Psoas muscle (tissue), 8 donors: ENCODE results near the gene CDH4. TPM values are rescaled to one million over a fixed set of nuclear protein-coding genes. Genes with fewer than 3 reads are reported as not detected.
"Not testable (repeated sequence)": the region's sequence is repeated elsewhere in the genome, so short reads cannot be mapped to it uniquely, and the experiment has no call there.

ENCODE experiments used
- ATAC-seq, 4 donors: fragments of 200-7000 bp; cut with Tn5 transposase; one replicate each; pipeline ENCODE4 v1.9.1; 2020; ENCODE audit warnings: moderate library complexity in 3 of 4, mild to moderate bottlenecking in 2 of 4
- DNase-seq, 2 donors: peaks; one replicate each; pipeline ENCODE4 v3.0.0-alpha.2; 2020
- H3K27ac ChIP-seq: fragments of 200-600 bp; one replicate; pipeline ENCODE4 v1.8.0; 2022
- H3K27me3 ChIP-seq, 3 donors: fragments of 200-600 bp in 1 of 3; one replicate each; pipeline versions ENCODE4 v1.6.1 to v1.8.0; 2013 to 2022; ENCODE audit warnings: low read length in 2 of 3, mild to moderate bottlenecking in 2 of 3, moderate library complexity in 1 of 3; ENCODE audit not compliant: insufficient read depth in 3 of 3
- H3K36me3 ChIP-seq, 2 donors: fragments of 200-600 bp in 1 of 2; one replicate each; pipeline versions ENCODE4 v1.6.1 to v1.8.0; 2013 to 2022; ENCODE audit warnings: low read depth in 1 of 2, mild to moderate bottlenecking in 1 of 2, moderate library complexity in 1 of 2; ENCODE audit not compliant: insufficient read depth in 1 of 2
- H3K4me1 ChIP-seq: fragments of 200-600 bp; one replicate; pipeline ENCODE4 v1.8.0; 2022
- H3K4me3 ChIP-seq: fragments of 200-600 bp; one replicate; pipeline ENCODE4 v1.8.0; 2022; ENCODE audit warnings: mild to moderate bottlenecking
- H3K9me3 ChIP-seq: fragments of 200-600 bp; one replicate; pipeline ENCODE4 v1.8.0; 2022
- WGBS, 3 donors: extraction: QIAGEN DNeasy Blood & Tissue Kit; methylation state at CpG; one replicate each; pipeline versions ENCODE4 v1.1.6 to v1.1.7; 2013; 5-methylcytosine and 5-hydroxymethylcytosine counted together
- intact Hi-C, 2 donors: fragments of 100-400 bp; cut with DNase I; formaldehyde crosslinking; loops; one replicate each; pipeline versions ENCODE4 v1.11.0 to v1.14.2; 2022
- polyA plus RNA-seq, 3 donors: library from polyadenylated mRNA; stranded (reverse); fragments of 200-250 nt; gene quantifications; one replicate each; pipeline ENCODE4 v1.2.3, GENCODE V29; 2013
- total RNA-seq, 4 donors: library from RNA; stranded (reverse); fragmentation: NEBNext Ultra II Directional in 2 of 4; extraction: Animal tissue kit (Norgen Biotek cat#: 25700) in 2 of 4; gene quantifications; one replicate each; pipeline versions ENCODE4 v1.2.1 to v1.2.4, GENCODE V29; 2021 to 2023
- TF ChIP-seq, protein P1 (sequence below): fragments of 200-600 bp; IDR thresholded peaks from one replicate; pipeline ENCODE4 v1.8.0; 2022; ENCODE audit warnings: antibody characterized with exemption
- donor health status: healthy with polysubstance abuse.
- donor health status: DM: no; HTN: no; CAD: no; lungs with moderate emphysema.
- donor health status: Bipolar disorder and iron deficiency.
- donor health status: healthy.
- donor health status: DM: yes; HTN: yes; CAD: no.
- donor health status: DM: no; HTN: no; CAD: no.
- donor health status: DM: no; HTN: no; CAD: no.
- donor health status: DM: yes; HTN: yes; CAD: no.

CDH4 gene
- total and polyA plus RNA-seq, 7 donors: 0.26 to 1.0 (median 0.34) TPM

DNA sequence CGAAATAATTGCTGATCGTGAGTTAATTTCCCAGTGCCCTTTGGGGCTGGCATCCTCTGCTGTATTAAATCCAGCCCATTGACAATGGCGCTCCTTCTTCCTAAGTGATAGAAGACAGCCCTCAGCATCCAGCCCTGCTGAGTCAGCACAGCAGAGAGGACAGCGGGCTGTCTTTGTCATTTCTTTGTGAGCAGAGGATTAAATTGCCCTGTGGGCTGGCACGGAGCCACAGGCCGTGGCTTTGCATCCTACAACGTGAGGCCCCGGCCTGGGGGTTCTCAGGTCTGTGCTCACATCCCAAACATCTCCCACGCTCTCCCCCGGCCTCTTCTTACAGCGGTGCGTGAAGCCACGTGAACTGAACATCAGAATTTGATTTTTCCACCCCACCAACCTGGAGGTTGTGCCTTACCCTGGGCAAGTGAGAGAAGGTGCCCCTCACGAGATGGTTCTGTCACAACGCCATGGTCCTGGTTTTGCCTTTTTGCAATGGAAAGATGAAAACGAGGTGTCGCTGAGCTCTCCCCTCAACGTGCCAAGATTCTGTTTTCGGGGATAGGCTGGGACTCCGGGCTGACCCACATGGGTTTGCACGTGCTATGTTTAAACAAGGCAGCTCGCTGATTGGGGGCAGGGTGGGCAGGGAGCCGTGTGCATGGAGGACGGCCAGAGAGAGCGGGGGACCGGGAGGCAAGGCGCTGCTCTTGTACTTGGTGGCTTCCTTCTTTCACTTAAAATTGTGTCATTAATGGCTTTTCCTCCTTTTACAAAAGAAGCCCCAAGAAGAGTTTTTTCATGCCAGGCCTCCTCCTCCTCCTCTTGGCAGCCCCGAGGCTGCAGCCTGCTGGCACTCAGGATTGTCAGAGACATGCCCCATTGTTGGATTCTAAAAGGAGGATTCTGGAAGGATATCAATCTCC is 19.5 kb downstream of the CDH4 start:
- intact Hi-C loops: no loop called here
- Histone ChIP-seq H3K4me3 (no peak overlapping the region), H3K9me3 (no peaks in the 10 kb centered on the region), H3K27ac (no peak overlapping the region), H3K4me1 (no peaks in the 10 kb centered on the region), H3K36me3 (no peaks in the 10 kb centered on the region), H3K27me3 (peaks cover 0 to 2% (median 0%) of the 10 kb centered on the region in 3 donors)
- TF ChIP-seq, protein P1, sequence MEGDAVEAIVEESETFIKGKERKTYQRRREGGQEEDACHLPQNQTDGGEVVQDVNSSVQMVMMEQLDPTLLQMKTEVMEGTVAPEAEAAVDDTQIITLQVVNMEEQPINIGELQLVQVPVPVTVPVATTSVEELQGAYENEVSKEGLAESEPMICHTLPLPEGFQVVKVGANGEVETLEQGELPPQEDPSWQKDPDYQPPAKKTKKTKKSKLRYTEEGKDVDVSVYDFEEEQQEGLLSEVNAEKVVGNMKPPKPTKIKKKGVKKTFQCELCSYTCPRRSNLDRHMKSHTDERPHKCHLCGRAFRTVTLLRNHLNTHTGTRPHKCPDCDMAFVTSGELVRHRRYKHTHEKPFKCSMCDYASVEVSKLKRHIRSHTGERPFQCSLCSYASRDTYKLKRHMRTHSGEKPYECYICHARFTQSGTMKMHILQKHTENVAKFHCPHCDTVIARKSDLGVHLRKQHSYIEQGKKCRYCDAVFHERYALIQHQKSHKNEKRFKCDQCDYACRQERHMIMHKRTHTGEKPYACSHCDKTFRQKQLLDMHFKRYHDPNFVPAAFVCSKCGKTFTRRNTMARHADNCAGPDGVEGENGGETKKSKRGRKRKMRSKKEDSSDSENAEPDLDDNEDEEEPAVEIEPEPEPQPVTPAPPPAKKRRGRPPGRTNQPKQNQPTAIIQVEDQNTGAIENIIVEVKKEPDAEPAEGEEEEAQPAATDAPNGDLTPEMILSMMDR: no peak
- 49 to 55% (median 50%) methylated on average over 28 of the region's 28 CpGs for WGBS, 3 donors
- ATAC-seq: no peak
- peak in 1 of 2 donors; percentile 43 for DNase-seq

DNA sequence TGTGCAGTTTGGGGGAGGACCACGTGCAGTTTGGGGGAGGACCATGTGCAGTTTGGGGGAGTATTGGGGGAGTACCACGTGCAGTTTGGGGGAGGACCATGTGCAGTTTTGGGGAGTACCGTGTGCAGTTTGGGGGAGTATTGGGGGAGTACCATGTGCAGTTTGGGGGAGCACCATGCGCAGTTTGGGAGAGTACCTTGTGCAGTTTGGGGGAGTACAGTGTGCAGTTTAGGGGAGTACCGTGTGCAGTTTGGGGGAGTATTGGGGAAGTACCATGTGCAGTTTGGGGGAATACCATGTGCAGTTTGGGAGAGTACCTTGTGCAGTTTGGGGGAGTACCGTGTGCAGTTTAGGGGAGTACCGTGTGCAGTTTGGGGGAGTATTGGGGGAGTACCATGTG is 21.0 kb downstream of the CDH4 start:
- H3K4me1 ChIP-seq, ATAC-seq, H3K36me3 ChIP-seq, H3K27ac ChIP-seq, H3K4me3 ChIP-seq, intact Hi-C loops, DNase-seq, H3K27me3 ChIP-seq, H3K9me3 ChIP-seq: not testable (repeated sequence)
- WGBS, 3 donors: 91 to 95% (median 92%) methylated on average over 7 of the region's 7 CpGs

DNA sequence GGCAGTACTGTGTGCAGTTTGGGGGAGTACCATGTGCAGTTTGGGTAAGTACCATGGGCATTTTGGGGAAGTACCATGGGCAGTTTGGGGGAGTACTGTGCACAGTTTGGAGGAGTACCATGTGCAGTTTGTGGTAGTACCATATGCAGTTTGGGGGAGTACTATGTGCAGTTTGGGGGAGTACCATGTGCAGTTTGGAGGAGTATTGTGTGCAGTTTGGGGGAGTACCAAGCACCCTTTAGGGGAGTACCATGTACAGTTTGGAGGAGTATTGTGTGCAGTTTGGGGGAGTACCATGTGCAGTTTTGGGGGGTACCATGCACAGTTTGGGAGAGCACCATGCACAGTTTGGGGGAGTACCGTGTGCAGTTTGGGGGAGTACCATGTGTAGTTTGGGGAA is 21.6 kb downstream of the CDH4 start:
- H3K27me3 ChIP-seq, DNase-seq, H3K36me3 ChIP-seq, H3K9me3 ChIP-seq, H3K4me1 ChIP-seq, H3K4me3 ChIP-seq, H3K27ac ChIP-seq, intact Hi-C loops, ATAC-seq: not testable (repeated sequence)
- 90 to 100% (median 92%) methylated on average over 1 of the region's 1 CpG for WGBS, 3 donors

DNA sequence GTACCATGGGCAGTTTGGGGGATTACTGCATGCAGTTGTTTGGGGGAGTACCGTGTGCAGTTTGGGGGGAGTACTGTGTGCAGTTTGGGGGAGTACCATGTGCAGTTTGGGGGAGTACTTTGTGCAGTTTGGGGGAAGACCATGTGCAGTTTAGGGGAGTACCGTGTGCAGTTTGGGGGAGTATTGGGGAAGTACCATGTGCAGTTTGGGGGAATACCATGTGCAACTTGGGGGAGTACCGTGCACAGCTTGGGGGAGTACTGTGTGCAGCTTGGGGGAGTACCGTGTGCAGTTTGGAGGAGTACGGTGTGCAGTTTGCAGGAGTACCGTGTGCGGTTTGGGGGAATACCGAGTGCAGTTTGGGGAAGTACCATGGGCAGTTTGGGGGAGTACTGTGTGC is 22.3 kb downstream of the CDH4 start:
- H3K4me1 ChIP-seq: no peaks in the 10 kb centered on the region
- no peak overlapping the region for H3K27ac ChIP-seq
- no peaks in the 10 kb centered on the region for H3K36me3 ChIP-seq
- intact Hi-C loops: no loop called here
- H3K4me3 ChIP-seq: no peak overlapping the region
- ATAC-seq: no peak
- no peaks in the 10 kb centered on the region for H3K9me3 ChIP-seq
- TF ChIP-seq, protein P1: no peak
- WGBS, 3 donors: 90 to 93% (median 92%) methylated on average over 8 of the region's 8 CpGs
- H3K27me3 ChIP-seq: peaks cover 0 to 2% (median 0%) of the 10 kb centered on the region in 3 donors
- no peak for DNase-seq

DNA sequence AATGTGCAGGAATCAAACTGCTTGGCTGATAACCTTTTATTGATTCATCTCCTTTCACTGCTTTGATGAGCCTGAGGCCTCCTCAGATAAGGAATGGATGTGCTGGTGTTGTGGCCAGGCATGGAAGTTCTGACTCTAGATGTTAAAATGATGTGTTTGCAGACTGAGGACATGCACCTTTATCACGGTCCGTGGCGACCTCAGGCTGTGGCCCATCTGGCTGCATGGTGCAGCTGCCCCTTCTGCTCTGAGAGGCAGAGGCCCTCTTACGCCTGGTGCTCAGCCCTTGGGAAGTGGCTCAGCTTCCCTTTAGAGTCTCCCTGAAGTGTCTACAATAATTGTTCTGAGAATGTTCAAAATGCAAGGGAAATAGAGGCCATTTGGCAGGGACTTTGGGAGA is 26.2 kb downstream of the CDH4 start:
- ATAC-seq (no peak), DNase-seq (no peak)
- H3K36me3 ChIP-seq: no peaks in the 10 kb centered on the region
- no peak overlapping the region for H3K27ac ChIP-seq
- TF ChIP-seq, protein P1: no peak
- intact Hi-C loops: no loop called here
- H3K9me3 ChIP-seq: no peaks in the 10 kb centered on the region
- WGBS, 3 donors: 91 to 97% (median 93%) methylated on average over 4 of the region's 4 CpGs
- no peak overlapping the region for H3K4me3 ChIP-seq
- H3K4me1 ChIP-seq: no peaks in the 10 kb centered on the region
- no peaks in the 10 kb centered on the region for H3K27me3 ChIP-seq
